ENCODE results near the gene BICC1. TPM values are rescaled to one million over a fixed set of nuclear protein-coding genes. Genes with fewer than 3 reads are reported as not detected.

BICC1 gene
- total RNA-seq, 6 donors from 2014 or later = 3.1 to 10.5 (median 3.9) TPM

DNA sequence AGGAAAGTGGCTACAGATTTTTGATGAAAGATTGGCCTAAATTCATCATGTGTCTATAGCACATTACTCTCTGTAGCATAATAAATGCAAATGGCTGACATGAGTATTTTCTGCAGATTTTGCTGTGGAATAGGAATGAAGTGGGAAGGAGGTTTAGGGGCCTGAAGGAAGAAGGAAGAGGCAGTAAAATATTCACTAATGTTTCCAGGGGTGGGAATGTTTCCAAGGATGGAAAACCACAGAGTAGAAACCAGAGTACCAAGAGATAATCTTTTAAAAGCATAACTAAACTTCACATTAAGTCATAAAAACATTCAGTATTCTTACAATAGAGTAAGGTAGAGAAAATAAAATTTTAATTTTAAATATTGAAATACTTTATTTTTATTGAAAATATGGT, 267.8 kb downstream of the BICC1 start:
- Histone ChIP-seq H3K36me3 (no peaks in the 10 kb centered on the region), H3K4me1 (peaks cover 0 to 8% (median 2%) of the 10 kb centered on the region in 4 donors), H3K4me3 (no peak overlapping the region), H3K27me3 (no peaks in the 10 kb centered on the region), H3K27ac (no peak overlapping the region), H3K9me3 (no peaks in the 10 kb centered on the region)
- TF ChIP-seq, protein P1, sequence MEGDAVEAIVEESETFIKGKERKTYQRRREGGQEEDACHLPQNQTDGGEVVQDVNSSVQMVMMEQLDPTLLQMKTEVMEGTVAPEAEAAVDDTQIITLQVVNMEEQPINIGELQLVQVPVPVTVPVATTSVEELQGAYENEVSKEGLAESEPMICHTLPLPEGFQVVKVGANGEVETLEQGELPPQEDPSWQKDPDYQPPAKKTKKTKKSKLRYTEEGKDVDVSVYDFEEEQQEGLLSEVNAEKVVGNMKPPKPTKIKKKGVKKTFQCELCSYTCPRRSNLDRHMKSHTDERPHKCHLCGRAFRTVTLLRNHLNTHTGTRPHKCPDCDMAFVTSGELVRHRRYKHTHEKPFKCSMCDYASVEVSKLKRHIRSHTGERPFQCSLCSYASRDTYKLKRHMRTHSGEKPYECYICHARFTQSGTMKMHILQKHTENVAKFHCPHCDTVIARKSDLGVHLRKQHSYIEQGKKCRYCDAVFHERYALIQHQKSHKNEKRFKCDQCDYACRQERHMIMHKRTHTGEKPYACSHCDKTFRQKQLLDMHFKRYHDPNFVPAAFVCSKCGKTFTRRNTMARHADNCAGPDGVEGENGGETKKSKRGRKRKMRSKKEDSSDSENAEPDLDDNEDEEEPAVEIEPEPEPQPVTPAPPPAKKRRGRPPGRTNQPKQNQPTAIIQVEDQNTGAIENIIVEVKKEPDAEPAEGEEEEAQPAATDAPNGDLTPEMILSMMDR (IDR thresholded peaks at IDR 0.05) = no peak
- no peak for TF ChIP-seq POLR2AphosphoS5 (IDR thresholded peaks at IDR 0.05)
- TF ChIP-seq POLR2A (IDR thresholded peaks at IDR 0.05) = no peak
- no peak for TF ChIP-seq EP300 (IDR thresholded peaks at IDR 0.05)
- ATAC-seq (ENCODE audit: low FRiP score in 2 of 2) (no peak), DNase-seq (no peak)

DNA sequence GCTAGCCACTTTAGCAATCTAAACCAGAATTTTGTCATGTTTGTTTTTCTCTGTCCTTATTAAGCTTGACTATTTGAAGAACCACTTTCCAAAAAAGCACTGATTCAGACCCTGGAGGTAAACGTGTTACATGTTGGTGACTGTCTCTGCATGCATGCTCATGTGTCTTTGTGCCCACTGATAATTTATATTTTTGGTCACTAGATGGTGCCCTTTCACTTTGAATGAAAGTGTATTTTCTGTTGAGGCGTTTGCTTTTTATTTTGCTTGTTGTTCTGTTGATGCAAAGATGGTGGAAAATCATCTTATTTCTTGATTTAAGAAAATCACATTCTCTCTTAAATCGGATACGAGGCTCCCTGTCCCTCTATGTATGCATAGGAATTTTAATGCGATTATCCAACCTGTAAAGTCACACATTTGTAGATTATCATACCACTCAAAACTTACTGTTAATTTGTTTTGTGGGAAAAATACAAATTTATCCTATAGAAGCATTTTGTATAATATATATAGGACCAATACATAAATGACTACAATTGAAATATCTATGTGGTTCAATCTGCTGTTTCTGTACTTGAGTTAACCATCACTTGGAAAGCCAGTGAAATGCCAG, 269.3 kb downstream of the BICC1 start:
- TF ChIP-seq, protein P1 (IDR thresholded peaks at IDR 0.05) = peak; percentile 32 to 54 (median 49)
- TF ChIP-seq POLR2A (IDR thresholded peaks at IDR 0.05) = no peak
- no peak for TF ChIP-seq POLR2AphosphoS5 (IDR thresholded peaks at IDR 0.05)
- TF ChIP-seq EP300 (IDR thresholded peaks at IDR 0.05) = no peak
- no peak overlapping the region for H3K4me3 ChIP-seq
- no peaks in the 10 kb centered on the region for H3K9me3 ChIP-seq
- H3K36me3 ChIP-seq = no peaks in the 10 kb centered on the region
- H3K27ac ChIP-seq = no peak overlapping the region
- peaks cover 0 to 8% (median 2%) of the 10 kb centered on the region in 4 donors for H3K4me1 ChIP-seq
- ATAC-seq (ENCODE audit: low FRiP score in 2 of 2) (peak in 1 of 2 donors; percentile 66), DNase-seq (no peak)
- H3K27me3 ChIP-seq = no peaks in the 10 kb centered on the region
- 27 to 30% methylated on average over 5 of the region's 5 CpGs for WGBS, 2 donors

DNA sequence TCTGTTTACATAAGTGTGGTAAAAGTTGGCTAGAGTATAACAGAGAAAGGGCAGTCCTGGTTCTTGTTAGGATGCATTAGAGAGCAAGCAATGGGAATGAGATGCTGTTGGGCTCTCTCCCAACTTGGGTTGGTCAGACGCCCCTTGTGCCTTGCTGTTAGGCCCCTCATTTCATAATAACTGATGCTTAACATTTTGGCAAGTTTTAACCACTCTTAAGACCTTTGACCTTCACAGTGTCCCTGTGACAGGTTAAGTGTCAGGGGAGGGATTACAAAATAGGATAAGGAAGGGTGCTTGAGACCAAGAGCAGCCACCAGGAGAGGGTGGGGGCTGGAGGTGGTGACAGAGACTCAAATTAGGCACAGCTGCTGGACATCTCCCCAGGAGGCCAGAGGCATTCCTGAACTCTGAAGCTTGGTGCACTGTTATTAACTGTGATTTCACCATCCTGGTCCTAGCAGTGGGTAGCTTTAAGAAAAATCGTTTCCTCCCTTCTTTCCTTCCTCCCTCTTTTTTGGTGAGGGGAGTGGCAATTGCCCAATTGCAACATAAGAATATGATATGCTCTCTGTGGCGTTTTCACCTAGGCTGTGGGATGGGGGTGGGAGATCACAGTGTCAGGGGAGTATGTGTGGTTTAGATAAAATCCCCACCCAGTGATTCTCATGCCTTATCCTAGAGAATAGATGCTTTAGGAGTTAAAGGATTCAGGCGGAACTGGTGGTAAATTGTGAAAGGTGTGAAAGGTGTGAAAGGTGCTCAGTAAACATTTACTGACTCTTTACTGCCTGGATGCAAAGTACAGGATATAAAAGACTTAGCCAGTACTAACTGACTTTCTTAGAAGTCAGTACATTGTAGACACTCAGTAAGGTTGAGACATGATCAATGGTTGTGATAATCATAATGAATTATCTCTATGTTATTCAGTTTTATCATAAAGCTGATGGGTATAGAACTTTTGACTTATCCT, 270.5 kb downstream of the BICC1 start:
- WGBS, 2 donors = 32 to 39% methylated on average over 4 of the region's 4 CpGs
- Histone ChIP-seq H3K4me3 (no peak overlapping the region), H3K9me3 (no peaks in the 10 kb centered on the region), H3K4me1 (peaks cover 0 to 8% (median 2%) of the 10 kb centered on the region in 4 donors), H3K27me3 (no peaks in the 10 kb centered on the region), H3K27ac (no peak overlapping the region), H3K36me3 (no peaks in the 10 kb centered on the region)
- ATAC-seq (ENCODE audit: low FRiP score in 2 of 2) (peak; percentile 43 to 81), DNase-seq (no peak)
- TF ChIP-seq, protein P1 (IDR thresholded peaks at IDR 0.05) = no peak
- TF ChIP-seq POLR2AphosphoS5 (IDR thresholded peaks at IDR 0.05) (peak in 1 of 2 donors; percentile 11), POLR2A (IDR thresholded peaks at IDR 0.05) (no peak), EP300 (IDR thresholded peaks at IDR 0.05) (no peak)

DNA sequence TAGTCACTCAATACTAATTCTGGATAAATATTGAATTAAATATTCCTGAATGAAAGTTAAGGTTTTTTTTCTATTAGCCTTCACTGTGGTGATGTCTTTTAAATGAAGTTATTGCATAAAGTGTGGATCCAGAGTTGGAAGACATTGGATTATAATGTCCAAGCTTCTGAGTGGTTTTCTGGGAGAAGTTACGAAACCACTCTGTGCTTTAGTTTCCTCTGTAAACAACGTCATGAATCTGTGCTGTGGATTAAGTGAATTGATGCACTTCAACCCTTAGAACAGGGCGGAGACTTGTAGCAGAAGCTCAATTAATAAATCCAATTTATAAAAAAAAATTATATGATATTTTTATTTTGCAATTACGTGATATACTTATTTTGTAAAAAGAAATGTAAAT, 271.7 kb downstream of the BICC1 start:
- Histone ChIP-seq H3K27me3 (no peaks in the 10 kb centered on the region), H3K27ac (no peak overlapping the region), H3K36me3 (no peaks in the 10 kb centered on the region), H3K4me3 (no peak overlapping the region), H3K9me3 (no peaks in the 10 kb centered on the region), H3K4me1 (peaks cover 0 to 8% (median 2%) of the 10 kb centered on the region in 4 donors)
- DNase-seq = no peak
- ATAC-seq (ENCODE audit: low FRiP score in 2 of 2) = peak in 1 of 2 donors; percentile 51
- 62% methylated on average over 4 of the region's 4 CpGs for WGBS, 2 donors
- TF ChIP-seq EP300 (IDR thresholded peaks at IDR 0.05) (no peak), POLR2A (IDR thresholded peaks at IDR 0.05) (no peak), POLR2AphosphoS5 (IDR thresholded peaks at IDR 0.05) (no peak)
- TF ChIP-seq, protein P1 (IDR thresholded peaks at IDR 0.05) = no peak

Measured in upper lobe of left lung (tissue), 6 donors.